Psoas muscle (tissue), 8 donors: ENCODE measurements around the gene COA1. TPM values are rescaled to one million over a fixed set of nuclear protein-coding genes. Genes with fewer than 3 reads are reported as not detected.
"Not testable (repeated sequence)": the region's sequence is repeated elsewhere in the genome, so short reads cannot be mapped to it uniquely, and the experiment has no call there.

ENCODE experiments used
- ATAC-seq, 4 donors: fragments of 200-7000 bp; cut with Tn5 transposase; one replicate each; pipeline ENCODE4 v1.9.1; 2020; ENCODE audit warnings: moderate library complexity in 3 of 4, mild to moderate bottlenecking in 2 of 4
- DNase-seq, 2 donors: peaks; one replicate each; pipeline ENCODE4 v3.0.0-alpha.2; 2020
- H3K27ac ChIP-seq: fragments of 200-600 bp; one replicate; pipeline ENCODE4 v1.8.0; 2022
- H3K27me3 ChIP-seq, 3 donors: fragments of 200-600 bp in 1 of 3; one replicate each; pipeline versions ENCODE4 v1.6.1 to v1.8.0; 2013 to 2022; ENCODE audit warnings: low read length in 2 of 3, mild to moderate bottlenecking in 2 of 3, moderate library complexity in 1 of 3; ENCODE audit not compliant: insufficient read depth in 3 of 3
- H3K36me3 ChIP-seq, 2 donors: fragments of 200-600 bp in 1 of 2; one replicate each; pipeline versions ENCODE4 v1.6.1 to v1.8.0; 2013 to 2022; ENCODE audit warnings: low read depth in 1 of 2, mild to moderate bottlenecking in 1 of 2, moderate library complexity in 1 of 2; ENCODE audit not compliant: insufficient read depth in 1 of 2
- H3K4me1 ChIP-seq: fragments of 200-600 bp; one replicate; pipeline ENCODE4 v1.8.0; 2022
- H3K4me3 ChIP-seq: fragments of 200-600 bp; one replicate; pipeline ENCODE4 v1.8.0; 2022; ENCODE audit warnings: mild to moderate bottlenecking
- H3K9me3 ChIP-seq: fragments of 200-600 bp; one replicate; pipeline ENCODE4 v1.8.0; 2022
- CTCF ChIP-seq: fragments of 200-600 bp; IDR thresholded peaks from one replicate; pipeline ENCODE4 v1.8.0; 2022; ENCODE audit warnings: antibody characterized with exemption
- WGBS, 3 donors: extraction: QIAGEN DNeasy Blood & Tissue Kit; methylation state at CpG; one replicate each; pipeline versions ENCODE4 v1.1.6 to v1.1.7; 2013; 5-methylcytosine and 5-hydroxymethylcytosine counted together
- intact Hi-C, 2 donors: fragments of 100-400 bp; cut with DNase I; formaldehyde crosslinking; loops; one replicate each; pipeline versions ENCODE4 v1.11.0 to v1.14.2; 2022
- polyA plus RNA-seq, 3 donors: library from polyadenylated mRNA; stranded (reverse); fragments of 200-250 nt; gene quantifications; one replicate each; pipeline ENCODE4 v1.2.3, GENCODE V29; 2013
- total RNA-seq, 4 donors: library from RNA; stranded (reverse); fragmentation: NEBNext Ultra II Directional in 2 of 4; extraction: Animal tissue kit (Norgen Biotek cat#: 25700) in 2 of 4; gene quantifications; one replicate each; pipeline versions ENCODE4 v1.2.1 to v1.2.4, GENCODE V29; 2021 to 2023
- donor health status: healthy with polysubstance abuse.
- donor health status: DM: no; HTN: no; CAD: no; lungs with moderate emphysema.
- donor health status: Bipolar disorder and iron deficiency.
- donor health status: healthy.
- donor health status: DM: yes; HTN: yes; CAD: no.
- donor health status: DM: no; HTN: no; CAD: no.
- donor health status: DM: no; HTN: no; CAD: no.
- donor health status: DM: yes; HTN: yes; CAD: no.

COA1 gene
- total and polyA plus RNA-seq, 7 donors = 41.5 to 74.9 (median 60.5) TPM

DNA sequence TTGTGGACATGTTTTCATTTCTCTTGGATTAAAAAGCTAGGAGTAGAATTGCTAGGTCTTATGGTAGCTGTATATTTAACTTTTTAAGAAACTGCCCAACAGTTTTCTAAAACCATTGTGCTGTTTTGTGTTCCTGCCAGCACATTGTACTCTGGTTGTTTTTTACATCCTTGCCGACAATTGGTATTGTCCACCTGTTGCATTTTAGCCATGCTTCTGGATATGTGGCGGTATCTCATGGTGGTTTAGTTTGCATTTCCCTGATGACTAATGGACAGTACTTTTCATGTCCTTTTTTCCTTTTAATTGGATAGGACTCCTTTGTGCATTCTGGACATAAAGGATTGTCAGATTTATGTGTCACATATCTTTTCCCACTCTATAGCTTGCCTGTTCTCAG lies 100.9 kb downstream of the COA1 start:
- Histone ChIP-seq H3K4me3 (no peak overlapping the region), H3K4me1 (no peaks in the 10 kb centered on the region), H3K36me3 (peaks cover 7 to 67% of the 10 kb centered on the region in 2 donors), H3K27me3 (no peaks in the 10 kb centered on the region), H3K9me3 (no peaks in the 10 kb centered on the region), H3K27ac (no peak overlapping the region)
- DNase-seq (no peak), ATAC-seq (no peak)
- TF ChIP-seq CTCF = no peak
- WGBS, 3 donors = 64 to 66% (median 66%) methylated on average over 2 of the region's 2 CpGs
- intact Hi-C loops = no loop called here

- ATAC-seq, H3K4me1 ChIP-seq, H3K4me3 ChIP-seq, DNase-seq, H3K9me3 ChIP-seq, H3K27ac ChIP-seq, H3K27me3 ChIP-seq, intact Hi-C loops: not testable (repeated sequence)
- peaks cover 3 to 62% of the 10 kb centered on the region in 2 donors for H3K36me3 ChIP-seq
- WGBS, 3 donors = 95 to 96% (median 96%) methylated on average over 3 of the region's 3 CpGs
Observed at GRCh38 chr7:43627798-43628197, 101.5 kb downstream of the COA1 start.

DNA sequence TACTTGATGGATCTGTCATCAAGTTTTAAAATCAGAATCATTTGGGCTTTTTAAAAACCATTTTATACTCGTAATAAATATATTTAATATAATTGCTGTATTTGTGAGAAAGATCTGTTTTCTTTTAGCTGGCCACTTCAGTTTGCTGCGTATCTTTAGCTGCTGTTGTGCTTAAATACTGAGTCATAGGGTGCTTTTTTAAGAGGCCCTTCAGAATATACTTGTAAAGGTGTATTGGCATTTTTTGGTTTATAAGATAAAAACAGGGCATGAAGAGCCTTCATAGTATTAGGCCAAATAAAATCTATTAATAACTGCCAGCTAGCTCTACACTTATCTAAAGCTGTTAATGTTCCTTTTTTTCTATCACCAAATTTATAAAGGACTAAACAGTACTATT lies 102.6 kb downstream of the COA1 start:
- Histone ChIP-seq H3K4me1 (no peaks in the 10 kb centered on the region), H3K36me3 (peaks cover 0 to 51% of the 10 kb centered on the region in 2 donors), H3K9me3 (no peaks in the 10 kb centered on the region), H3K4me3 (no peak overlapping the region), H3K27ac (no peak overlapping the region), H3K27me3 (no peaks in the 10 kb centered on the region)
- no peak for DNase-seq
- 95 to 96% (median 96%) methylated on average over 2 of the region's 2 CpGs for WGBS, 3 donors
- intact Hi-C loops = no loop called here
- no peak for ATAC-seq
- TF ChIP-seq CTCF = no peak

- TF ChIP-seq CTCF = no peak
- H3K27me3 ChIP-seq = no peaks in the 10 kb centered on the region
- no peak for ATAC-seq
- intact Hi-C loops = no loop called here
- peaks cover 0 to 48% of the 10 kb centered on the region in 2 donors for H3K36me3 ChIP-seq
- no peak overlapping the region for H3K27ac ChIP-seq
- H3K4me1 ChIP-seq = no peaks in the 10 kb centered on the region
- 88 to 95% (median 93%) methylated on average over 4 of the region's 4 CpGs for WGBS, 3 donors
- DNase-seq = no peak
- no peak overlapping the region for H3K4me3 ChIP-seq
- no peaks in the 10 kb centered on the region for H3K9me3 ChIP-seq
Observed at GRCh38 chr7:43625980-43626379, 103.3 kb downstream of the COA1 start.

GRCh38 chr7:43625453-43625852 lies 103.9 kb downstream of the COA1 start:
- Histone ChIP-seq H3K27me3 (no peaks in the 10 kb centered on the region), H3K9me3 (no peaks in the 10 kb centered on the region), H3K4me1 (no peaks in the 10 kb centered on the region), H3K27ac (no peak overlapping the region), H3K36me3 (peaks cover 0 to 53% of the 10 kb centered on the region in 2 donors), H3K4me3 (no peak overlapping the region)
- intact Hi-C loops = no loop called here
- ATAC-seq (no peak), DNase-seq (no peak)
- TF ChIP-seq CTCF = no peak
